Measurements from ENCODE around the gene ELSPBP1. TPM values are rescaled to one million over a fixed set of nuclear protein-coding genes. Genes with fewer than 3 reads are reported as not detected.

The ELSPBP1 gene
- total and polyA plus RNA-seq, 4 donors: not detected

DNA sequence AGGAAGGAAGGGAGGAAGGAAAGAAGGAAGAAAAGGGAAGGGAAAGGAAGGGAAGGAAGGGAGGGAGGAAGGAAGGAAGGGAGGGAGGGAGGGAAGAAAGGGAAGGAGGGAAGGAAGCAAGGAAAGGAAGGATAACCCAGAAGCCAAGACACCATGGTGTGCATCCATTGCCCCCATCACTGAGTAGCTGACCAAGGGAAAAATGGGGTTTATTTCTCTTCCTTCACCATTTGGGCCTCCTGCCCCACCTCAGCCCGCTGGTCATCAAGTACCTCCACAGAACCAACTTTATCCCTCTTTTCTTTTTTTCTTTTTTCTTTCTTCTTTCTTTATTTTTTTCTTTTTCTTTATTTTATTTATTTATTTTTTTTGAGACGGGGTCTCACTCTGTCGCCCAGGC, 29.1 kb downstream of the ELSPBP1 start:
- 86% methylated on average over 3 of the region's 3 CpGs for WGBS
- Histone ChIP-seq H3K9ac (ENCODE audit: low read depth in 1 of 2, low read length in 2 of 2) (no peak overlapping the region), H3K27me3 (ENCODE audit: control insufficient read depth in 4 of 4, insufficient read depth in 4 of 4, low read length in 3 of 4) (peaks cover 0 to 8% (median 2%) of the 10 kb centered on the region in 4 donors), H3K9me3 (ENCODE audit: control insufficient read depth in 4 of 4, low read length in 3 of 4) (no peaks in the 10 kb centered on the region), H3K27ac (ENCODE audit: low read depth in 1 of 2, low read length in 2 of 2) (no peak overlapping the region), H3K4me1 (ENCODE audit: control insufficient read depth in 4 of 4, insufficient read depth in 4 of 4, low read length in 3 of 4) (no peaks in the 10 kb centered on the region), H3K4me3 (ENCODE audit: low read depth in 1 of 3, low read length in 3 of 3) (no peak overlapping the region), H3K36me3 (ENCODE audit: control insufficient read depth in 4 of 4, insufficient read depth in 3 of 4, low read depth in 1 of 4, low read length in 3 of 4) (no peaks in the 10 kb centered on the region)
- DNase-seq (ENCODE audit: low spot score): no peak
- TF ChIP-seq RXRA (IDR thresholded peaks at IDR 0.05) (no peak), HNF4A (conservative IDR thresholded peaks at IDR 0.05) (no peak), FOXA1 (IDR thresholded peaks at IDR 0.05) (no peak), RAD21 (IDR thresholded peaks at IDR 0.05) (no peak), YY1 (IDR thresholded peaks at IDR 0.05) (no peak), GABPA (IDR thresholded peaks at IDR 0.05 in 1 of 2, conservative IDR thresholded peaks at IDR 0.05 in 1 of 2) (no peak), FOXA2 (IDR thresholded peaks at IDR 0.05) (no peak), TAF1 (conservative IDR thresholded peaks at IDR 0.05) (no peak), HNF4G (IDR thresholded peaks at IDR 0.05) (no peak), NR2F2 (IDR thresholded peaks at IDR 0.05) (no peak), JUND (IDR thresholded peaks at IDR 0.05) (no peak), EGR1 (IDR thresholded peaks at IDR 0.05; ENCODE audit: low read depth in 2 of 2) (no peak)
- TF ChIP-seq, protein P1, sequence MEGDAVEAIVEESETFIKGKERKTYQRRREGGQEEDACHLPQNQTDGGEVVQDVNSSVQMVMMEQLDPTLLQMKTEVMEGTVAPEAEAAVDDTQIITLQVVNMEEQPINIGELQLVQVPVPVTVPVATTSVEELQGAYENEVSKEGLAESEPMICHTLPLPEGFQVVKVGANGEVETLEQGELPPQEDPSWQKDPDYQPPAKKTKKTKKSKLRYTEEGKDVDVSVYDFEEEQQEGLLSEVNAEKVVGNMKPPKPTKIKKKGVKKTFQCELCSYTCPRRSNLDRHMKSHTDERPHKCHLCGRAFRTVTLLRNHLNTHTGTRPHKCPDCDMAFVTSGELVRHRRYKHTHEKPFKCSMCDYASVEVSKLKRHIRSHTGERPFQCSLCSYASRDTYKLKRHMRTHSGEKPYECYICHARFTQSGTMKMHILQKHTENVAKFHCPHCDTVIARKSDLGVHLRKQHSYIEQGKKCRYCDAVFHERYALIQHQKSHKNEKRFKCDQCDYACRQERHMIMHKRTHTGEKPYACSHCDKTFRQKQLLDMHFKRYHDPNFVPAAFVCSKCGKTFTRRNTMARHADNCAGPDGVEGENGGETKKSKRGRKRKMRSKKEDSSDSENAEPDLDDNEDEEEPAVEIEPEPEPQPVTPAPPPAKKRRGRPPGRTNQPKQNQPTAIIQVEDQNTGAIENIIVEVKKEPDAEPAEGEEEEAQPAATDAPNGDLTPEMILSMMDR (IDR thresholded peaks at IDR 0.05; ENCODE audit: low read depth, low read length, missing input control): no peak
- TF ChIP-seq, protein P2, sequence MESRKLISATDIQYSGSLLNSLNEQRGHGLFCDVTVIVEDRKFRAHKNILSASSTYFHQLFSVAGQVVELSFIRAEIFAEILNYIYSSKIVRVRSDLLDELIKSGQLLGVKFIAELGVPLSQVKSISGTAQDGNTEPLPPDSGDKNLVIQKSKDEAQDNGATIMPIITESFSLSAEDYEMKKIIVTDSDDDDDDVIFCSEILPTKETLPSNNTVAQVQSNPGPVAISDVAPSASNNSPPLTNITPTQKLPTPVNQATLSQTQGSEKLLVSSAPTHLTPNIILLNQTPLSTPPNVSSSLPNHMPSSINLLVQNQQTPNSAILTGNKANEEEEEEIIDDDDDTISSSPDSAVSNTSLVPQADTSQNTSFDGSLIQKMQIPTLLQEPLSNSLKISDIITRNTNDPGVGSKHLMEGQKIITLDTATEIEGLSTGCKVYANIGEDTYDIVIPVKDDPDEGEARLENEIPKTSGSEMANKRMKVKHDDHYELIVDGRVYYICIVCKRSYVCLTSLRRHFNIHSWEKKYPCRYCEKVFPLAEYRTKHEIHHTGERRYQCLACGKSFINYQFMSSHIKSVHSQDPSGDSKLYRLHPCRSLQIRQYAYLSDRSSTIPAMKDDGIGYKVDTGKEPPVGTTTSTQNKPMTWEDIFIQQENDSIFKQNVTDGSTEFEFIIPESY (IDR thresholded peaks at IDR 0.05): no peak
- TF ChIP-seq, protein P3, sequence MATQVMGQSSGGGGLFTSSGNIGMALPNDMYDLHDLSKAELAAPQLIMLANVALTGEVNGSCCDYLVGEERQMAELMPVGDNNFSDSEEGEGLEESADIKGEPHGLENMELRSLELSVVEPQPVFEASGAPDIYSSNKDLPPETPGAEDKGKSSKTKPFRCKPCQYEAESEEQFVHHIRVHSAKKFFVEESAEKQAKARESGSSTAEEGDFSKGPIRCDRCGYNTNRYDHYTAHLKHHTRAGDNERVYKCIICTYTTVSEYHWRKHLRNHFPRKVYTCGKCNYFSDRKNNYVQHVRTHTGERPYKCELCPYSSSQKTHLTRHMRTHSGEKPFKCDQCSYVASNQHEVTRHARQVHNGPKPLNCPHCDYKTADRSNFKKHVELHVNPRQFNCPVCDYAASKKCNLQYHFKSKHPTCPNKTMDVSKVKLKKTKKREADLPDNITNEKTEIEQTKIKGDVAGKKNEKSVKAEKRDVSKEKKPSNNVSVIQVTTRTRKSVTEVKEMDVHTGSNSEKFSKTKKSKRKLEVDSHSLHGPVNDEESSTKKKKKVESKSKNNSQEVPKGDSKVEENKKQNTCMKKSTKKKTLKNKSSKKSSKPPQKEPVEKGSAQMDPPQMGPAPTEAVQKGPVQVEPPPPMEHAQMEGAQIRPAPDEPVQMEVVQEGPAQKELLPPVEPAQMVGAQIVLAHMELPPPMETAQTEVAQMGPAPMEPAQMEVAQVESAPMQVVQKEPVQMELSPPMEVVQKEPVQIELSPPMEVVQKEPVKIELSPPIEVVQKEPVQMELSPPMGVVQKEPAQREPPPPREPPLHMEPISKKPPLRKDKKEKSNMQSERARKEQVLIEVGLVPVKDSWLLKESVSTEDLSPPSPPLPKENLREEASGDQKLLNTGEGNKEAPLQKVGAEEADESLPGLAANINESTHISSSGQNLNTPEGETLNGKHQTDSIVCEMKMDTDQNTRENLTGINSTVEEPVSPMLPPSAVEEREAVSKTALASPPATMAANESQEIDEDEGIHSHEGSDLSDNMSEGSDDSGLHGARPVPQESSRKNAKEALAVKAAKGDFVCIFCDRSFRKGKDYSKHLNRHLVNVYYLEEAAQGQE (IDR thresholded peaks at IDR 0.05): no peak
- TF ChIP-seq, protein P4, sequence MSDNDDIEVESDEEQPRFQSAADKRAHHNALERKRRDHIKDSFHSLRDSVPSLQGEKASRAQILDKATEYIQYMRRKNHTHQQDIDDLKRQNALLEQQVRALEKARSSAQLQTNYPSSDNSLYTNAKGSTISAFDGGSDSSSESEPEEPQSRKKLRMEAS (IDR thresholded peaks at IDR 0.05): no peak
- TF ChIP-seq, protein P5, sequence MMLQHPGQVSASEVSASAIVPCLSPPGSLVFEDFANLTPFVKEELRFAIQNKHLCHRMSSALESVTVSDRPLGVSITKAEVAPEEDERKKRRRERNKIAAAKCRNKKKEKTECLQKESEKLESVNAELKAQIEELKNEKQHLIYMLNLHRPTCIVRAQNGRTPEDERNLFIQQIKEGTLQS (IDR thresholded peaks at IDR 0.05): no peak
